Stimulated activated CD4-positive, alpha-beta T cell treated with anti-CD3 and anti-CD28 coated beads, Interleukin-15, amount 100 ng/mL, for 48 hours (primary cell): Measurements from ENCODE around the gene CLIC3.

ENCODE experiments used
- DNase-seq, 2 donors: peaks; one replicate each; pipeline ENCODE4 v3.0.0-alpha.2; 2020; ENCODE audit warnings: low read depth in 2 of 2

CLIC3 gene

GRCh38 chr9:137030538-137031527 is 34.5 kb upstream of the CLIC3 start:
- peak in 1 of 2 donors; percentile 27 for DNase-seq

GRCh38 chr9:137030006-137030405 is 33.6 kb upstream of the CLIC3 start:
- no peak for DNase-seq

- DNase-seq, result peak in 1 of 2 donors; percentile 76
These were observed 32.9 kb upstream of the CLIC3 start for GRCh38 chr9:137029058-137029936.

GRCh38 chr9:137028263-137029057 is 32.1 kb upstream of the CLIC3 start:
- peak in 1 of 2 donors; percentile 48 for DNase-seq

- no peak for DNase-seq
These were observed 31.2 kb upstream of the CLIC3 start, which contains the start of gene ABCA2 for GRCh38 chr9:137027369-137028262. Gene ABCA2, minus strand, starts transcription at chr9:137028237. Its CDS starts 97 bp downstream, at chr9:137028140.

GRCh38 chr9:137026828-137027227 is 30.5 kb upstream of the CLIC3 start:
- DNase-seq, result no peak

GRCh38 chr9:137026384-137026783 is 30.0 kb upstream of the CLIC3 start:
- DNase-seq, result no peak

GRCh38 chr9:137025517-137025966 is 29.2 kb upstream of the CLIC3 start:
- DNase-seq, result no peak

GRCh38 chr9:137023583-137023991 is 27.2 kb upstream of the CLIC3 start:
- DNase-seq, result no peak

GRCh38 chr9:137023157-137023556 is 26.8 kb upstream of the CLIC3 start:
- no peak for DNase-seq

GRCh38 chr9:137022662-137023008 is 26.3 kb upstream of the CLIC3 start:
- no peak for DNase-seq

- DNase-seq, result peak; percentile 77 to 79
These were observed 25.8 kb upstream of the CLIC3 start for GRCh38 chr9:137021979-137022661.

- DNase-seq, result no peak
These were observed 25.2 kb upstream of the CLIC3 start for GRCh38 chr9:137021568-137021978.

- no peak for DNase-seq
These were observed 24.6 kb upstream of the CLIC3 start for GRCh38 chr9:137020771-137021567.

GRCh38 chr9:137019891-137020683 is 23.7 kb upstream of the CLIC3 start:
- no peak for DNase-seq

GRCh38 chr9:137018761-137019559 is 22.6 kb upstream of the CLIC3 start:
- no peak for DNase-seq

- no peak for DNase-seq
These were observed 21.6 kb upstream of the CLIC3 start for GRCh38 chr9:137017791-137018497.
